Muscle of back (tissue), 11 donors: ENCODE results near the gene ZNF618. TPM values are rescaled to one million over a fixed set of nuclear protein-coding genes. Genes with fewer than 3 reads are reported as not detected.
A peak's percentile ranks its signal among the peaks of the same experiment; 100 is the strongest.
"Not testable (repeated sequence)": the region's sequence is repeated elsewhere in the genome, so short reads cannot be mapped to it uniquely, and the experiment has no call there.

Experiments used
- DNase-seq, 3 donors: peaks; one replicate each; pipeline versions ENCODE4 v3.0.0 to v3.0.0-alpha.2; 2013
- polyA plus RNA-seq, 10 donors: library from polyadenylated mRNA; unstranded; fragments of 120-200 nt; gene quantifications; one replicate each; pipeline ENCODE4 v1.2.1, GENCODE V29; 2013; ENCODE audit not compliant: insufficient read length in 10 of 10

The ZNF618 gene
- polyA plus RNA-seq, 10 donors, result 11.8 to 22.7 (median 14.6) TPM

GRCh38 chr9:113988385-113989016, 112.4 kb downstream of the ZNF618 start:
- DNase-seq, result no peak

- DNase-seq, result peak; percentile 75 to 92 (median 79)
Observed at GRCh38 chr9:113989017-113989713, 113.1 kb downstream of the ZNF618 start.

GRCh38 chr9:113989714-113990569, 113.8 kb downstream of the ZNF618 start:
- no peak for DNase-seq

GRCh38 chr9:113990570-113990907, 114.4 kb downstream of the ZNF618 start:
- DNase-seq, result no peak

GRCh38 chr9:113990975-113991471, 114.9 kb downstream of the ZNF618 start:
- DNase-seq, result no peak

- DNase-seq, result no peak
Observed at GRCh38 chr9:113991714-113992113, 115.6 kb downstream of the ZNF618 start.

GRCh38 chr9:113992276-113992951, 116.3 kb downstream of the ZNF618 start:
- DNase-seq, result peak in 2 of 3 donors; percentile 49 to 59

- no peak for DNase-seq
Observed at GRCh38 chr9:113992994-113993393, 116.9 kb downstream of the ZNF618 start.

GRCh38 chr9:113993838-113994540, 117.9 kb downstream of the ZNF618 start:
- DNase-seq, result peak; percentile 66 to 83 (median 74)

GRCh38 chr9:113995401-113995800, 119.3 kb downstream of the ZNF618 start:
- DNase-seq, result no peak

- no peak for DNase-seq
Observed at GRCh38 chr9:113995963-113996362, 119.9 kb downstream of the ZNF618 start.

GRCh38 chr9:113996531-113997001, 120.5 kb downstream of the ZNF618 start:
- DNase-seq, result no peak

- not testable (repeated sequence) for DNase-seq
Observed at GRCh38 chr9:113997064-113997463, 121.0 kb downstream of the ZNF618 start.

GRCh38 chr9:113997610-113998009, 121.5 kb downstream of the ZNF618 start:
- no peak for DNase-seq

GRCh38 chr9:113998114-113998513, 122.0 kb downstream of the ZNF618 start:
- no peak for DNase-seq

- no peak for DNase-seq
Observed at GRCh38 chr9:113998525-113999255, 122.6 kb downstream of the ZNF618 start.

- no peak for DNase-seq
Observed at GRCh38 chr9:113999256-114000062, 123.3 kb downstream of the ZNF618 start.

GRCh38 chr9:114000063-114000454, 124.0 kb downstream of the ZNF618 start:
- DNase-seq, result no peak

- no peak for DNase-seq
Observed at GRCh38 chr9:114000671-114001409, 124.7 kb downstream of the ZNF618 start.
